Neural cell (in vitro differentiated cells): Measurements from ENCODE around the gene PPFIBP2.

Experiments used
- EP300 ChIP-seq: fragments of 450-650 bp; conservative IDR thresholded peaks from 2 replicates; pipeline ENCODE4 v1.6.1; 2014; ENCODE audit warnings: antibody characterized with exemption, mild to moderate bottlenecking, moderate library complexity; ENCODE audit not compliant: poor library complexity, severe bottlenecking
- EZH2 ChIP-seq: fragments of 200-600, 300-800 bp; shearing (Covaris generic), sonication (generic); IDR thresholded peaks from 2 replicates; pipeline ENCODE4 v1.6.1; 2014; ENCODE audit warnings: antibody characterized with exemption, low read length, borderline replicate concordance, mild to moderate bottlenecking; ENCODE audit not compliant: insufficient read depth, poor library complexity, severe bottlenecking
- RAD21 ChIP-seq: fragments of 450-650 bp; conservative IDR thresholded peaks from 2 replicates; pipeline ENCODE4 v1.6.1; 2014; ENCODE audit warnings: antibody characterized with exemption, mild to moderate bottlenecking, moderate library complexity
- SMC3 ChIP-seq: fragments of 450-650 bp; conservative IDR thresholded peaks from 2 replicates; pipeline ENCODE4 v1.6.1; 2014; ENCODE audit warnings: antibody characterized with exemption, mild to moderate bottlenecking, moderate library complexity; ENCODE audit not compliant: poor library complexity
- TAF1 ChIP-seq: IDR thresholded peaks from 2 replicates; pipeline ENCODE4 v1.6.1; 2012; ENCODE audit warnings: low read depth
- TF ChIP-seq, protein P1 (sequence below): fragments of 450-650 bp; IDR thresholded peaks from 2 replicates; pipeline ENCODE4 v1.5.1; 2014; ENCODE audit warnings: antibody characterized with exemption, mild to moderate bottlenecking, moderate library complexity; ENCODE audit not compliant: poor library complexity, severe bottlenecking

DNA sequence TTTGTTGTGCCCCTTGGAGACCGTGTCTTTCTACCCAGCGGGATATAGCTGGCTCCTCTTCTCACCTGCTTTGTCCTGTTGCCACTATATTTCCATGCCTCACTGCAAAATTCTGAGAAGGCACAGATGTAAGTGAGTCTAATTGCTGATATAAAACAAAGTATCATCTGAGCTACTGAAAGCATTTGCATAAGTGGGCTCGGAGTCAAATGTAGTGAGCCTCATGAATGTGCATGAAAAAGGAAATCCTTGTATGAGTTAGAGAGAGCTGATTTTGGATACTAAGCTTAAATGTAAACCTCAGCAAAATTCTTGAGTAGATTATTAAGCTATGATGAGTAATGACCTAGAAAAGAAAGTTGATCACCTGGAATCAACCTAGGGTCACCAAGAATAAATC is 178.6 kb downstream of the PPFIBP2 start:
- TF ChIP-seq, protein P1, sequence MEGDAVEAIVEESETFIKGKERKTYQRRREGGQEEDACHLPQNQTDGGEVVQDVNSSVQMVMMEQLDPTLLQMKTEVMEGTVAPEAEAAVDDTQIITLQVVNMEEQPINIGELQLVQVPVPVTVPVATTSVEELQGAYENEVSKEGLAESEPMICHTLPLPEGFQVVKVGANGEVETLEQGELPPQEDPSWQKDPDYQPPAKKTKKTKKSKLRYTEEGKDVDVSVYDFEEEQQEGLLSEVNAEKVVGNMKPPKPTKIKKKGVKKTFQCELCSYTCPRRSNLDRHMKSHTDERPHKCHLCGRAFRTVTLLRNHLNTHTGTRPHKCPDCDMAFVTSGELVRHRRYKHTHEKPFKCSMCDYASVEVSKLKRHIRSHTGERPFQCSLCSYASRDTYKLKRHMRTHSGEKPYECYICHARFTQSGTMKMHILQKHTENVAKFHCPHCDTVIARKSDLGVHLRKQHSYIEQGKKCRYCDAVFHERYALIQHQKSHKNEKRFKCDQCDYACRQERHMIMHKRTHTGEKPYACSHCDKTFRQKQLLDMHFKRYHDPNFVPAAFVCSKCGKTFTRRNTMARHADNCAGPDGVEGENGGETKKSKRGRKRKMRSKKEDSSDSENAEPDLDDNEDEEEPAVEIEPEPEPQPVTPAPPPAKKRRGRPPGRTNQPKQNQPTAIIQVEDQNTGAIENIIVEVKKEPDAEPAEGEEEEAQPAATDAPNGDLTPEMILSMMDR, result no peak
- TF ChIP-seq TAF1, result no peak
- no peak for TF ChIP-seq EP300
- no peak for TF ChIP-seq RAD21
- no peak for TF ChIP-seq EZH2
- TF ChIP-seq SMC3, result no peak
